SK-N-MC (cell line): Measurements from ENCODE around the gene C22orf15.

Source experiments
- DNase-seq: peaks from one replicate; pipeline ENCODE4 v3.0.0-alpha.2; 2011; ENCODE audit warnings: low read depth, low spot score
- H3K27ac ChIP-seq: fragments of 200-600 bp; sonication (generic); 2 replicates; pipeline ENCODE4 v1.5.1; 2016; ENCODE audit warnings: mixed run types
- H3K36me3 ChIP-seq: fragments of 200-600 bp; sonication (generic); 2 replicates; pipeline ENCODE4 v1.6.1; 2017; ENCODE audit warnings: antibody characterized with exemption, low read length, mixed read lengths; ENCODE audit not compliant: insufficient read depth
- H3K4me3 ChIP-seq: fragments of 200-600 bp; sonication (generic); 2 replicates; pipeline ENCODE4 v1.5.1; 2016
- H3K9ac ChIP-seq: fragments of 200-600 bp; sonication (generic); 2 replicates; pipeline ENCODE4 v1.8.0; 2017; ENCODE audit warnings: mixed run types, mixed read lengths; ENCODE audit not compliant: insufficient read length
- H3K9me3 ChIP-seq: fragments of 200-600 bp; sonication (generic); 2 replicates; pipeline ENCODE4 v1.6.1; 2017; ENCODE audit warnings: low read depth, mild to moderate bottlenecking, antibody characterized with exemption, low read length, moderate library complexity, mixed read lengths
- EZH2 ChIP-seq: fragments of 200-600 bp; sonication (generic); IDR thresholded peaks from one replicate; pipeline ENCODE4 v1.6.1; 2017; ENCODE audit warnings: antibody characterized with exemption
- FOXP2 ChIP-seq: optimal IDR thresholded peaks from 2 replicates; pipeline ENCODE3; 2011; ENCODE audit warnings: mild to moderate bottlenecking, moderate library complexity; ENCODE audit not compliant: insufficient read depth; ENCODE audit errors: extremely low read length, control extremely low read depth
- POLR2AphosphoS5 ChIP-seq: IDR thresholded peaks from 2 replicates; pipeline ENCODE4 v1.6.1; 2012; ENCODE audit warnings: mild to moderate bottlenecking, low read depth, low read length, borderline replicate concordance

Gene C22orf15

GRCh38 chr22:23796461-23796860 lies 33.7 kb downstream of the C22orf15 start:
- H3K9ac ChIP-seq: no peak overlapping the region

GRCh38 chr22:23800297-23801237 lies 37.8 kb downstream of the C22orf15 start:
- TF ChIP-seq EZH2 (no peak), FOXP2 (no peak), POLR2AphosphoS5 (no peak)
- H3K27ac ChIP-seq: no peak overlapping the region
- no peak overlapping the region for H3K9ac ChIP-seq
- peaks cover 81% of the 10 kb centered on the region for H3K36me3 ChIP-seq
- no peaks in the 10 kb centered on the region for H3K9me3 ChIP-seq
- DNase-seq: no peak
- no peak overlapping the region for H3K4me3 ChIP-seq

More at GRCh38 chr22:23796461-23796860, 33.7 kb downstream of the C22orf15 start:
- DNase-seq: no peak
- no peak overlapping the region for H3K4me3 ChIP-seq
- no peak for TF ChIP-seq POLR2AphosphoS5
- TF ChIP-seq FOXP2: no peak
- TF ChIP-seq EZH2: no peak
- no peaks in the 10 kb centered on the region for H3K9me3 ChIP-seq
- H3K27ac ChIP-seq: no peak overlapping the region
- H3K36me3 ChIP-seq: peaks cover 81% of the 10 kb centered on the region

GRCh38 chr22:23801238-23801821 lies 38.5 kb downstream of the C22orf15 start:
- no peak overlapping the region for H3K27ac ChIP-seq
- DNase-seq: no peak
- no peaks in the 10 kb centered on the region for H3K9me3 ChIP-seq
- H3K4me3 ChIP-seq: no peak overlapping the region
- H3K9ac ChIP-seq: no peak overlapping the region
- TF ChIP-seq FOXP2 (no peak), EZH2 (no peak), POLR2AphosphoS5 (no peak)
- H3K36me3 ChIP-seq: peaks cover 81% of the 10 kb centered on the region

GRCh38 chr22:23801886-23802377 lies 39.1 kb downstream of the C22orf15 start:
- no peaks in the 10 kb centered on the region for H3K9me3 ChIP-seq
- H3K36me3 ChIP-seq: peaks cover 82% of the 10 kb centered on the region
- no peak for DNase-seq
- no peak overlapping the region for H3K27ac ChIP-seq
- TF ChIP-seq EZH2 (no peak), POLR2AphosphoS5 (no peak), FOXP2 (no peak)
- H3K4me3 ChIP-seq: no peak overlapping the region
- H3K9ac ChIP-seq: no peak overlapping the region

GRCh38 chr22:23803001-23803819 lies 40.4 kb downstream of the C22orf15 start:
- no peak for DNase-seq
- no peak overlapping the region for H3K9ac ChIP-seq
- H3K9me3 ChIP-seq: no peaks in the 10 kb centered on the region
- TF ChIP-seq EZH2 (no peak), FOXP2 (no peak), POLR2AphosphoS5 (no peak)
- H3K36me3 ChIP-seq: peaks cover 79% of the 10 kb centered on the region
- H3K27ac ChIP-seq: no peak overlapping the region
- no peak overlapping the region for H3K4me3 ChIP-seq

GRCh38 chr22:23804781-23805291 lies 42.0 kb downstream of the C22orf15 start:
- no peak for TF ChIP-seq FOXP2
- H3K27ac ChIP-seq: no peak overlapping the region
- DNase-seq: no peak
- peaks cover 70% of the 10 kb centered on the region for H3K36me3 ChIP-seq
- no peak overlapping the region for H3K4me3 ChIP-seq
- H3K9me3 ChIP-seq: no peaks in the 10 kb centered on the region
- H3K9ac ChIP-seq: no peak overlapping the region

GRCh38 chr22:23806837-23807236 lies 44.0 kb downstream of the C22orf15 start:
- Histone ChIP-seq H3K9me3 (no peaks in the 10 kb centered on the region), H3K36me3 (peaks cover 66% of the 10 kb centered on the region)

More at GRCh38 chr22:23806837-23807236, 44.0 kb downstream of the C22orf15 start:
- TF ChIP-seq POLR2AphosphoS5: no peak
- no peak for TF ChIP-seq FOXP2
- TF ChIP-seq EZH2: no peak
- Histone ChIP-seq H3K9ac (no peak overlapping the region), H3K27ac (no peak overlapping the region), H3K4me3 (no peak overlapping the region)
- DNase-seq: no peak
